GM12864 (cell line): ENCODE data around the gene HIC1.

Experiments
- DNase-seq: peaks from one replicate; pipeline ENCODE4 v3.0.0-alpha.2; 2011; ENCODE audit warnings: low read depth
- H3K4me3 ChIP-seq: 2 replicates; pipeline ENCODE4 v1.5.1; 2011; ENCODE audit warnings: mild to moderate bottlenecking, low read depth, low read length, control low read depth
- TF ChIP-seq, protein P1 (sequence below): IDR thresholded peaks from 2 replicates; pipeline ENCODE4 v1.5.1; 2011; ENCODE audit warnings: low read depth, mild to moderate bottlenecking, moderate library complexity, low read length, control low read depth, inconsistent platforms; ENCODE audit errors: missing control alignments

Gene HIC1

DNA sequence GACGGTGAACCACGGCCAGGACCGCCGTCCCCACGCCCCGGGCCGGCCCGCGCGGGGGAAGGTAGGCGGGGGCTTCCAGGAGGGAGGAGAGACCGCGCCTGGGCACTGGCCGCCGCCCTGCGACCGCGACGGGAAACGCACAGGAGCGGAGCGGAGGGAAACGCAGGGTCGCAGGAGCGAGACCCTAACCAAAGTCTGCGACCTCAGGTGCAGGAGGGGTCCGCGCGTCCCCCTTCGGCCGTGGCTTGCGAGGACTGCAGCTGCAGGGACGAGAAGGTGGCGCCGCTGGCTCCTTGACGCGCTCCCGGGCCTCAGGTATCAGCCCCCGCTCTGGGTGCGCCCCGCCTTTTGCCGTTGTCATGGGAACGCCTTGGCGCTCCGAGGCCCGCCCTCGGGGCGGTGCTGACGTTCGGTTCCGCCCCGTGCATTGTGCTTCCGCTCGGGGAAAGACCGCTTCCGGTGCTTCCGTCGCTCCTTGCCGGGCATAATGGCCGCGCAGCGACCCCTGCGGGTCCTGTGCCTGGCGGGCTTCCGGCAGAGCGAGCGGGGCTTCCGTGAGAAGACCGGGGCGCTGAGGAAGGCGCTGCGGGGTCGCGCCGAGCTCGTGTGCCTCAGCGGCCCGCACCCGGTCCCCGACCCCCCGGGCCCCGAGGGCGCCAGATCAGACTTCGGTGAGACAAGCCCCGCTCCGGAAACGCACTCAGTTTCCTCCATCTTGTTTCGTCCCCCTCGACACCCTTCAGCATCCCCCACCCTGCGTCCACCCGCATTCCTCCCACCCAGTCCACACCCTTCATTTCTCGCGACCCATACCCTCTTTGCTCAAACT, 13.1 kb upstream of the HIC1 start, which contains the start of gene OVCA2:
OVCA2 (plus strand) TSS at position 462 of the 829 bp plus-strand sequence; CDS start at position 488, 26 bp downstream.
- peak; percentile 82 for DNase-seq
- peak within 1 kb of the TSS; percentile 65 for H3K4me3 ChIP-seq
- TF ChIP-seq, protein P1, sequence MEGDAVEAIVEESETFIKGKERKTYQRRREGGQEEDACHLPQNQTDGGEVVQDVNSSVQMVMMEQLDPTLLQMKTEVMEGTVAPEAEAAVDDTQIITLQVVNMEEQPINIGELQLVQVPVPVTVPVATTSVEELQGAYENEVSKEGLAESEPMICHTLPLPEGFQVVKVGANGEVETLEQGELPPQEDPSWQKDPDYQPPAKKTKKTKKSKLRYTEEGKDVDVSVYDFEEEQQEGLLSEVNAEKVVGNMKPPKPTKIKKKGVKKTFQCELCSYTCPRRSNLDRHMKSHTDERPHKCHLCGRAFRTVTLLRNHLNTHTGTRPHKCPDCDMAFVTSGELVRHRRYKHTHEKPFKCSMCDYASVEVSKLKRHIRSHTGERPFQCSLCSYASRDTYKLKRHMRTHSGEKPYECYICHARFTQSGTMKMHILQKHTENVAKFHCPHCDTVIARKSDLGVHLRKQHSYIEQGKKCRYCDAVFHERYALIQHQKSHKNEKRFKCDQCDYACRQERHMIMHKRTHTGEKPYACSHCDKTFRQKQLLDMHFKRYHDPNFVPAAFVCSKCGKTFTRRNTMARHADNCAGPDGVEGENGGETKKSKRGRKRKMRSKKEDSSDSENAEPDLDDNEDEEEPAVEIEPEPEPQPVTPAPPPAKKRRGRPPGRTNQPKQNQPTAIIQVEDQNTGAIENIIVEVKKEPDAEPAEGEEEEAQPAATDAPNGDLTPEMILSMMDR: peak; percentile 35

DNA sequence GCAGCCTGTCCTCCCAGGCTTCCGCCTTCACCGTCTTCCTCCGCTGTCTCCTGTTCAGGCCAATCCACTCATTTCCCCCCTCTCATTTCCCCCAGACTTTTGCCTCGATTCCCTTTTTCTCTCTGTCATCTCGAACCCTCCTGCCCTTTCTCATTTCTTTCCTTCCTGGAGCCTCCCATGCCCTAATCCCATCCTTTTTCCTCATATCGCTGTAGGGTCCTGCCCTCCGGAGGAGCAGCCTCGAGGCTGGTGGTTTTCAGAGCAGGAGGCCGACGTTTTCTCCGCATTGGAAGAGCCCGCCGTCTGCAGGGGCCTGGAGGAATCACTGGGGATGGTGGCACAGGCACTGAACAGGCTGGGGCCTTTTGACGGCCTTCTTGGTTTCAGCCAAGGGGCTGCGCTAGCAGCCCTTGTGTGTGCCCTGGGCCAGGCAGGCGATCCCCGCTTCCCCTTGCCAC, 12.5 kb upstream of the HIC1 start:
- H3K4me3 ChIP-seq: peak overlapping the region; percentile 65
- TF ChIP-seq, protein P1: peak; percentile 22
- no peak for DNase-seq

DNA sequence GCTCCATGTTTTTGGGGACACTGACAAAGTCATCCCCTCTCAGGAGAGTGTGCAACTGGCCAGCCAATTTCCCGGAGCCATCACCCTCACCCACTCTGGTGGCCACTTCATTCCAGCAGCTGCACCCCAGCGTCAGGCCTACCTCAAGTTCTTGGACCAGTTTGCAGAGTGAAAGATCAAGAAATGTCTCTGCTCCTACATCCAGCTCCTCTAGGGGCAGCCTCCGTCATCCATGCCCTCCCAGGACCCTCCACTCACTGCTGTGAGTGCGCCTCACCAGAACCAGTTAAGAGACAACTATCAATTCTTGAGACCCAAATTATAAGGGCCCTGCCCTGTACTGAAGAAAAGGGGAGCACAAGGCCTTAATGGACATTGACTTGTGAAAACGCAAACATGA, 12.0 kb upstream of the HIC1 start:
- peak overlapping the region; percentile 65 for H3K4me3 ChIP-seq
- TF ChIP-seq, protein P1: peak; percentile 6
- no peak for DNase-seq

DNA sequence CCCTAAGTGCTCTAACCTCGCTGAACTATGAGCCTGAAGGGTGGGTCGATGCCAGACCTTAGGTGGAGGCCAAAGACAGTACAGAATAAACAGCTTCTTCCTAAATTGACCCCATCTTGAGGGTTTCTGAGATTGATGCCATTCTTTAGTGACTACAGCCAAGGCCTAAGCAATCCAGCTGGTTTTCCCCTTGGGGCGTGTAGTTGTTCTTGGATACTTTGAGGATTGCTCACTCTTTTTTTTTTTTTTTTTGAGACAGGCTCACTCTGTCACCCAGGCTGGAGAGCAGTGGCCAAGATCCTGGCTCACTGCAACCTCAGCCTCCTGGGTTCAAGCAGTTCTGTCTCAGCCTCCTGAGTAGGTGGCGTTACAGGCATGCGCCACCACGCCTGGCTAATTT, 11.1 kb upstream of the HIC1 start:
- TF ChIP-seq, protein P1: no peak
- H3K4me3 ChIP-seq: no peak overlapping the region
- no peak for DNase-seq

DNA sequence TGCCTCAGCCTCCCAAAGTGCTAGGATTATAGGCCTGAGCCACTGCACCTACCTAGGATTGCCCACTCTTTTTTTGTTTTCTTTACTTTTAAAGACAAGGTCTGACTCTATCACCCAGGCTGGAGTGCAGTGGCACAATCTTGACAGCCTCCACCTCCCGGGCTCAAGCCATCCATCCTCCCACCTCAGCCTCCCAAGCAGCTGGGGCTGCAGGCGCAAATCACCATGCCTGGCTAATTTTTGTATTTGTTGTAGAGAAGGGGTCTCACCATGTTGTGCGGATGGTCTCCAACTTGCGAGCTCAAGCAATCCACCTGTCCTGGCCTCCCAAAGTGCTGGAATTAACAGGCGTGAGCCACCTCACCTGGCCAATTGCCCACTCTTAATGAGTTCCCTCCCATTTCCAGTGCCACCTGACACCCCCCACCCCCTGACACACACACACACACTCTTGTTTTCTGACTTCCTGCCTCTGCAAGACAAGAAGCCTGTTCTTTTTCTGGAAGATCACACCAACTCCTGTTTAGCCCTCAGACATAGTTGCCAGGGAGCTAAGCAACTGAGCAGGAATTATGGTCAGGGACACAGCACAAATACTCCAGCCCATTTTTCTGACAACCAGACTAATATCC, 10.5 kb upstream of the HIC1 start:
- H3K4me3 ChIP-seq: no peak overlapping the region
- DNase-seq: no peak
- TF ChIP-seq, protein P1: no peak

DNA sequence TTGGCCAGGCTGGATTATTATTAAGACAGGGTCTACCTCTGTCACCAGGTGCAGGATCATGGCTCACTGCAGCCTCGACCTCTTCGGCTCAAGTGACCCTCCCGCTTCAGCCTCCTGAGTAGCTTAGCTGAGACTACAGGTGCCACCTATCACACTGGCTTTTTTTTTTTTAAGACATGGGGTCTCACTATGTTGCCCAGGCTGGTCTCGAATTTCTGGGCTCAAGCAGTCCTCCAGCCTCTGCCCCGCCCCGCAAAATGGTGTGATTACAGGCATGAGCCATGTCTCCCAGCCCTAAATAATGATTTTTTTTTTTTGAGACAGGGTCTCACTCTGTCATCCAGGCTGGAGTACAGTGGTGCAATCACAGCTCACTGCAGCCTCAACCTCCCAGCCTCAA, 7.3 kb upstream of the HIC1 start:
- no peak overlapping the region for H3K4me3 ChIP-seq
- DNase-seq: no peak
- TF ChIP-seq, protein P1: no peak
